Activated T-cell treated with anti-CD3 and anti-CD28 coated beads, Interleukin-2, amount 50 U/mL, for 1 hour (primary cell): Measurements from ENCODE around the gene KANTR.
"Not testable (repeated sequence)": the region's sequence is repeated elsewhere in the genome, so short reads cannot be mapped to it uniquely, and the experiment has no call there.

Source experiments
- DNase-seq: peaks from one replicate; pipeline ENCODE4 v3.0.0-alpha.2; 2020

Gene KANTR

DNA sequence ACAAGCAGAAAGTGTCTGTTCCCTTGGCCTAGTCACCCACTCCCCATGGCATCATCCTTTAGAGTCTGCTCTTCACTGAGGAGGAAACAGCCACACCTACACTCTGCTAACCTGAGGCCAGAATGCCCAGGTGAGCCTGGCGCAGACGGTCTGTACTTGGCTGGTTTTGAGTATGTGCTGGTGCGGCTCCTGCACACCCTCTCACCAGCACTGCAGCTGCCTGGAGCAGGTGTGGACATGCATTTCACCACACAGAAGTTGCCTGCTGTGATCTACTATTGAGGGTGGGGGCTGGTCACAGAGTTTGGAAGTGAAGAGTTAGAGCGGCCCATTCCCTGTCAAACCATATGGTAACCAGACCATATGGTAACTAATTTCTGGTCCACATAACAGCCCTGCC lies 39.5 kb downstream of the KANTR start:
- DNase-seq: no peak

GRCh38 chrX:53135581-53135980 lies 41.6 kb downstream of the KANTR start:
- DNase-seq: no peak

- DNase-seq: no peak
These were observed 59.6 kb downstream of the KANTR start for GRCh38 chrX:53153581-53153980.

DNA sequence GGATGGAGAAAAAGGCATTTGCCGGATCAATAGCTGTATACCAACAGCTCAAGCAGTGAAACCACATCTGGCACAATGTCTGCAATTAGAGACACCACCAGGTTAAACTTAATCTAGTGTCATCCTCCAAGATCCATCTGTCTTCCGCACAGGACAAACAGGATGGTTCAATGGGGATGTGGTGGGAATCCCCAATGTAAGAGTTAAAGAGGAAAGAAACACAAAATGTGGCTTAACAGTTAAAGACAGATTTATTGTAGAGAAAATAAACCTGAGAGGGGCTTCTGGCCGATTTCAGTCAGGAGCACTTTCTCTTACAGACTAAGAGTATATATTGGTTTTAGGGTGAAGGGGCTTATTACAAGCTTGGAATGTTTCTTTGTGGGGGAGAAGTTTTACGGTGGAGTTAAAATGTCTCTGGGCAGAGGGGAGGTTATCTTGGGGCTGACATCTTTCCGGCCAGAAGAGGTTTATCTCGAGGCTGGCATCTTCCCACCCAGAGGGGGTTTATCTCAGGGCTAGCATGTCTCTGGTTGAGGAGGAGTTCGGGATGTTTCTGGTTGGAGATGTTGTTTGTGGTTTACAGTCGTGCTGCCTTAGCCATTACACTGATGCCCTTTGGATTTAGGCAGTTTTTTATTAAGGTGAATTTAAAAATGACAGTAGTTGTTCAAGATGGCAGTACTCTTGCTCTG lies 61.7 kb downstream of the KANTR start:
- DNase-seq: no peak

- DNase-seq: no peak
These were observed 62.3 kb downstream of the KANTR start for GRCh38 chrX:53156207-53156596.

DNA sequence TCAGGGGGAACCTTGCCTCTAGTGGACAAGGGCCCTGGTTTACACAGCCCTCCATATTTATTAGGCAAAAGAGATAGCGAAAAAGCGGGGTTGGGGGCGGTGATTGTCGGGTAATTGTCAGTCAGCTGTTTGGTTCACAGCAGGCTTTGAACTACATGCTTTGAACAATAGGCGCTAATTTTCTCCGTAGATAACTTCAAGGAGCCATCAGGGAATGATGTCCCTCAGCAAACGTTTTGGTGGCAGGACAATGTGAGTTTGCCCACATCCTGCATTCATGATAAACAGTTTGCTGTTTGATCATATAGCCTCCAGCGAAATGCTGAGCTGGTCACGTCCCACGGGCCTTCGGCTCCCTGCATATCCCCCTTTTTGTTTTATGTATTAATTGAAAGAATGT lies 65.2 kb downstream of the KANTR start:
- no peak for DNase-seq

- no peak for DNase-seq
These were observed 66.5 kb downstream of the KANTR start for GRCh38 chrX:53160297-53160983.

DNA sequence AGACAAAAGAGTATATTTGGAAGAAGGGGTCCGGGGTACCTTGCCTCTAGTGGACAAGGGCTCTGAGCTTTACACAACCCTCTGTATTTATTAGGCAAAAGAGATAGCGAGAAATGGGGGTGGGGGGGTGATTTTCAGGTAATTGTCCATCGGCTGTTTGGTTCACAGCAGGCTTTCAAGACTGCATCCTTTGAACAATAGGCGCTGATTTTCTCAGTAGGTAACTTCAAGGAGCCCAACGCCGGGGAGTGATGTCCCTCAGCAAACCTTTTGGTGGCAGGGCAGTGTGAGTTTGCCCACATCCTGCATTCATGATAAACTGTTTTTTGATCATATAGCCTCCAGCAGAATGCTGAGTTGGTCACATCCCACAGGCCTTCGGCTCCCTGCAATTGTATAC lies 69.5 kb downstream of the KANTR start:
- no peak for DNase-seq

GRCh38 chrX:53164566-53164965 lies 70.6 kb downstream of the KANTR start:
- not testable (repeated sequence) for DNase-seq

DNA sequence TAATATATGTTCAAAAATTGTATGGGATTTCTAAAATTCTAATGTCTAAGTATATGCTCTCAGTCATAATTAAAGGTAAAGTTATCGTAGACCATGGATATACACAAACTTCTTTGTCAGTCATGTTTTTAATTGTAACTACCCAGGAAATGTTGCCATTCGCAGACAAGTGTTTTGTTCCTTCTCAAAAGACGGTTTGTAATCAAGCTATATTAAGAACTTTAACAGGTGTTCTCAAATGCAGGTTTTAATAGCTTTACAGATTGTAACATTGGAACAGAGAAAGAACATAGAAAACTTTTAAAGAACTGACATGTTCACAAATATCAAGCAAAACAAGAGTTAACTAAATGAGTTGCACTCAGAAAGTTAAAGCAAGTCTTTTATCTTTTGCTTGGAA lies 72.2 kb downstream of the KANTR start:
- DNase-seq: no peak

- no peak for DNase-seq
These were observed 77.4 kb downstream of the KANTR start for GRCh38 chrX:53171356-53171755.
